Naive thymus-derived CD8-positive, alpha-beta T cell (primary cell): ENCODE measurements around the gene PAQR9. TPM values are rescaled to one million over a fixed set of nuclear protein-coding genes. Genes with fewer than 3 reads are reported as not detected.

ENCODE experiments used
- ATAC-seq, 2 donors: fragments of 150-1000 bp; cut with Tn5 transposase in 1 of 2; sonication (Bioruptor Pico), chemical (Tn5 transposase) in 1 of 2; 1 replicate in 1 of 2; 2 replicates in 1 of 2; pipeline ENCODE4 v1.10.0; 2021; ENCODE audit warnings: mild to moderate bottlenecking in 2 of 2, moderate library complexity in 2 of 2
- POLR2A ChIA-PET: fragments of 350-600 bp; sonication (Branson Sonifier 250); formaldehyde crosslinking; loops from one replicate; lab custom pipeline; 2021; ENCODE audit warnings: antibody characterized with exemption; lab: Charles Lee
- DNase-seq, 10 donors: peaks; one replicate each; pipeline versions ENCODE4 v3.0.0 to v3.0.0-alpha.2; 2020 to 2022
- H3K27ac Mint-ChIP-seq, 10 donors: one replicate each; pipeline ENCODE4 v1.8.0; 2020 to 2022; ENCODE audit warnings: mild to moderate bottlenecking in 10 of 10, mixed read lengths in 10 of 10, moderate library complexity in 4 of 10, inconsistent platforms in 1 of 10
- H3K27me3 Mint-ChIP-seq, 5 donors: one replicate each; pipeline ENCODE4 v1.8.0; 2021 to 2022; ENCODE audit warnings: mixed read lengths in 5 of 5
- H3K36me3 Mint-ChIP-seq, 3 donors: one replicate each; pipeline ENCODE4 v1.8.0; 2020 to 2022; ENCODE audit warnings: mixed read lengths in 3 of 3, mild to moderate bottlenecking in 2 of 3, inconsistent platforms in 1 of 3
- H3K4me1 Mint-ChIP-seq, 4 donors: one replicate each; pipeline ENCODE4 v1.8.0; 2021 to 2022; ENCODE audit warnings: mixed read lengths in 4 of 4
- H3K4me3 Mint-ChIP-seq, 10 donors: one replicate each; pipeline ENCODE4 v1.8.0; 2020 to 2022; ENCODE audit warnings: mild to moderate bottlenecking in 10 of 10, mixed read lengths in 10 of 10, moderate library complexity in 6 of 10, inconsistent platforms in 1 of 10
- H3K9me3 Mint-ChIP-seq, 9 donors: one replicate each; pipeline ENCODE4 v1.8.0; 2020 to 2022; ENCODE audit warnings: mixed read lengths in 9 of 9, mild to moderate bottlenecking in 3 of 9, inconsistent platforms in 1 of 9, moderate library complexity in 1 of 9
- polyA plus RNA-seq, 3 donors: library from polyadenylated mRNA; unstranded; fragments of 300-500 nt; fragmentation: Illumina TruSeq; gene quantifications; one replicate each; pipeline ENCODE4 v1.2.3, GENCODE V29; 2021
- total RNA-seq, 8 experiments: library from RNA in 2 of 8; stranded (reverse) in 2 of 8; gene quantifications; one replicate each; pipeline ENCODE4 v1.2.3 and lab custom pipeline; 2021 to 2026

PAQR9 gene
- total and polyA plus RNA-seq, 5 experiments from 2014 or later: not detected

DNA sequence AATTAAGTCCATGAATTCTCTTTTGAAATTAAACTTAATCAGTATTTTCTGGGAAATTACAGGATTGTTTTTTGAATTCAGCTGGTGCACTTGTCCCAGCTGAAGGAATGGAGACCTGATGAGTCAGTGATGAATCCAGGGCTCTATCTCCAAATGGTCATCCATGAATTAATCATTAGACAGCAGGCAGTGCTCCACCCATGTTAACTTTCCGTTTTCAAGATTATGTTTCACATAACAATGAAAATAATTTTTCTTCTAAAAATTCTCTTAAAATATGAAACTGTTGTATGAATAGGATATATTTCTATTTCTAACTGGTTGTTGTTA, 13.9 kb upstream of the PAQR9 start:
- ATAC-seq (no peak), DNase-seq (no peak)
- no peaks in the 10 kb centered on the region for H3K9me3 Mint-ChIP-seq
- H3K36me3 Mint-ChIP-seq: no peaks in the 10 kb centered on the region
- POLR2A ChIA-PET: no interaction called here
- no peaks in the 10 kb centered on the region for H3K4me1 Mint-ChIP-seq
- no peak overlapping the region for H3K27ac Mint-ChIP-seq
- H3K4me3 Mint-ChIP-seq: no peak overlapping the region
- H3K27me3 Mint-ChIP-seq: peaks cover 3 to 17% (median 15%) of the 10 kb centered on the region in 5 donors

- no peak for ATAC-seq
- DNase-seq: no peak
- Mint-ChIP-seq H3K4me1 (no peaks in the 10 kb centered on the region), H3K36me3 (no peaks in the 10 kb centered on the region), H3K9me3 (no peaks in the 10 kb centered on the region), H3K27ac (no peak overlapping the region), H3K4me3 (no peak overlapping the region), H3K27me3 (peaks cover 3 to 20% (median 16%) of the 10 kb centered on the region in 5 donors)
- POLR2A ChIA-PET: no interaction called here
These were observed 13.3 kb upstream of the PAQR9 start for GRCh38 chr3:142976621-142977398.

- Mint-ChIP-seq H3K4me1 (no peaks in the 10 kb centered on the region), H3K36me3 (no peaks in the 10 kb centered on the region), H3K4me3 (no peak overlapping the region), H3K9me3 (no peaks in the 10 kb centered on the region), H3K27ac (no peak overlapping the region), H3K27me3 (peaks cover 9 to 32% (median 23%) of the 10 kb centered on the region in 5 donors)
- ATAC-seq: no peak
- POLR2A ChIA-PET: no interaction called here
- DNase-seq: no peak
These were observed 12.0 kb upstream of the PAQR9 start for GRCh38 chr3:142975316-142975995.

DNA sequence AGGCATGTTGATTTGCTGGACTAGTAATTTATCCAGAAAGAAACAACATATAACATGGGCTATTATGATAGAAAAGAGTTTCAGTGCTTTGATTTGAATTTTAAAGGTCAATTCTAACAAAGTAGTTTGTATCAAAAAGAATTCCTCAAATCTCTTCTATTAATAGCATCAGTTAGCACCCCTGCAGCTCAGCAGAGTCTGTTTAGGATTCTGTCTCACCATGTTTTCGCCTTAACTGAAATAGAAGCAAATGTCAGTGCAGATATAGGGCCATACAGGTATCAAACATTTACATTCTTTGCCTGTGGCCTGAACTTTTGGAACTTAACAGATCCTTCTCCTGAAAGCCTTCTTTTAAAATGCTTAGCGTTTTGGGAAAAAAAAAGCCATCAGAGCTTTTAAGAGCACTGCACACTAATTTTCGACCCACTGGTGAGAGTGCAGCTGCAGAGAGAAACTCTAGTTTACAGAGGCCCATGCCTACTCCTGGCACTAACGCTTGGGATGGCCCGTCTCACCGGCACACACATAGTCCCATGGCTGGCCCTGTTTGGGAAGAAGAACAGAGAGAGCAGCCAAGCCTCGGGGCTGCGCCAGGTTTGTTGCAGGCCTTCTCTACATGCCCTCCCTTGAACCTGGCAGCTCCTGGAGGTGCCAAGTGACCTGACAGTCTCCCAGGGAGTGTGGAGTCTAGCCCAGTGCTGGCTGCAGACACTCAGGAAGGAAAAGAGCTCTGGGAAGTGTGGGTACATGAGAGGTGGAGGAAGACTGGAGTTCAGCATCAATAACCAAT, 9.9 kb upstream of the PAQR9 start:
- ATAC-seq: no peak
- POLR2A ChIA-PET: no interaction called here
- H3K27ac Mint-ChIP-seq: no peak overlapping the region
- no peak overlapping the region for H3K4me3 Mint-ChIP-seq
- H3K9me3 Mint-ChIP-seq: no peaks in the 10 kb centered on the region
- H3K4me1 Mint-ChIP-seq: no peaks in the 10 kb centered on the region
- DNase-seq: no peak
- peaks cover 13 to 40% (median 23%) of the 10 kb centered on the region in 5 donors for H3K27me3 Mint-ChIP-seq
- no peaks in the 10 kb centered on the region for H3K36me3 Mint-ChIP-seq

GRCh38 chr3:142972092-142972753, 8.7 kb upstream of the PAQR9 start:
- POLR2A ChIA-PET: no interaction called here
- Mint-ChIP-seq H3K4me1 (no peaks in the 10 kb centered on the region), H3K27me3 (peaks cover 13 to 45% (median 23%) of the 10 kb centered on the region in 5 donors), H3K9me3 (no peaks in the 10 kb centered on the region), H3K36me3 (no peaks in the 10 kb centered on the region), H3K27ac (no peak overlapping the region), H3K4me3 (no peak overlapping the region)
- no peak for DNase-seq
- ATAC-seq: no peak

GRCh38 chr3:142971431-142971830, 8.0 kb upstream of the PAQR9 start:
- POLR2A ChIA-PET: interaction anchor here (0.6 kb wide), 1 partner anchor 32 kb away, joined by 3 read pairs; no protein-coding TSS in a partner anchor
- DNase-seq (no peak), ATAC-seq (no peak)
- H3K27me3 Mint-ChIP-seq: peaks cover 13 to 53% (median 26%) of the 10 kb centered on the region in 5 donors
- no peak overlapping the region for H3K4me3 Mint-ChIP-seq
- H3K9me3 Mint-ChIP-seq: no peaks in the 10 kb centered on the region
- no peaks in the 10 kb centered on the region for H3K4me1 Mint-ChIP-seq
- H3K27ac Mint-ChIP-seq: no peak overlapping the region
- no peaks in the 10 kb centered on the region for H3K36me3 Mint-ChIP-seq

GRCh38 chr3:142968319-142969025, 5.0 kb upstream of the PAQR9 start:
- peaks cover 22 to 61% (median 24%) of the 10 kb centered on the region in 5 donors for H3K27me3 Mint-ChIP-seq
- H3K9me3 Mint-ChIP-seq: no peaks in the 10 kb centered on the region
- POLR2A ChIA-PET: no interaction called here
- no peak overlapping the region for H3K4me3 Mint-ChIP-seq
- no peak overlapping the region for H3K27ac Mint-ChIP-seq
- peaks cover 0 to 5% (median 1%) of the 10 kb centered on the region in 4 donors for H3K4me1 Mint-ChIP-seq
- DNase-seq (no peak), ATAC-seq (no peak)
- H3K36me3 Mint-ChIP-seq: peaks cover 0 to 5% (median 0%) of the 10 kb centered on the region in 3 donors

DNA sequence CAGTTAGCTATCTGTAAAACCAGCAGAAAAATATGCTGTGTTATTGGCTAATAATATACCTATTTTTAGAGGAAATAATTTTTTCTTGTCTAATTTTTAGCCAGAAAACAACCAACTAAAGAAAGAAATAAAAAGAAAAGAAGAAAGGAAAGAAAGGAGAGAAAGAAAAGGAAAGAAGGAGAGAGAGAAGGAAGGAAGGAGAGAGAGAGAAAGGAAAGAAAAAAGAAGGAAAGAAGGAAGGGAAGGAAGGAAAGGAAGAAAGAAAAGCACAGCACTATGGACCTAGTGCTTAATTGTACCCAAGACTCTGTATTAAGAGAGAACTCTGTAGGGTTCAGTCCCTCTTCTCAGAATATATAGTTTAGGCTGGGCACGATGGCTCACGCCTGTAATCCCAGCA, 3.3 kb upstream of the PAQR9 start:
- Mint-ChIP-seq H3K27ac (no peak overlapping the region), H3K27me3 (peaks cover 27 to 64% (median 29%) of the 10 kb centered on the region in 5 donors), H3K4me1 (peaks cover 6 to 15% (median 12%) of the 10 kb centered on the region in 4 donors), H3K4me3 (no peak overlapping the region), H3K9me3 (no peaks in the 10 kb centered on the region), H3K36me3 (peaks cover 0 to 5% (median 0%) of the 10 kb centered on the region in 3 donors)
- POLR2A ChIA-PET: no interaction called here
- DNase-seq (no peak), ATAC-seq (no peak)

GRCh38 chr3:142965581-142965980, 2.1 kb upstream of the PAQR9 start:
- no peak overlapping the region for H3K4me3 Mint-ChIP-seq
- H3K27ac Mint-ChIP-seq: no peak overlapping the region
- DNase-seq (no peak), ATAC-seq (no peak)
- peaks cover 0 to 5% (median 0%) of the 10 kb centered on the region in 3 donors for H3K36me3 Mint-ChIP-seq
- H3K9me3 Mint-ChIP-seq: no peaks in the 10 kb centered on the region
- POLR2A ChIA-PET: no interaction called here
- peaks cover 6 to 15% (median 12%) of the 10 kb centered on the region in 4 donors for H3K4me1 Mint-ChIP-seq
- peaks cover 32 to 65% (median 34%) of the 10 kb centered on the region in 5 donors for H3K27me3 Mint-ChIP-seq

GRCh38 chr3:142963234-142963515, 299 bp downstream of the PAQR9 start:
- POLR2A ChIA-PET: no interaction called here
- H3K9me3 Mint-ChIP-seq: no peaks in the 10 kb centered on the region
- H3K36me3 Mint-ChIP-seq: peaks cover 0 to 5% (median 0%) of the 10 kb centered on the region in 3 donors
- H3K4me3 Mint-ChIP-seq: peak overlapping the region in 7 of 10 donors; percentile 64 to 86 (median 77)
- H3K27me3 Mint-ChIP-seq: peaks cover 39 to 67% (median 49%) of the 10 kb centered on the region in 5 donors
- H3K27ac Mint-ChIP-seq: no peak overlapping the region
- H3K4me1 Mint-ChIP-seq: peaks cover 6 to 15% (median 12%) of the 10 kb centered on the region in 4 donors
- peak in 1 of 2 donors; percentile 25 for ATAC-seq
- no peak for DNase-seq

DNA sequence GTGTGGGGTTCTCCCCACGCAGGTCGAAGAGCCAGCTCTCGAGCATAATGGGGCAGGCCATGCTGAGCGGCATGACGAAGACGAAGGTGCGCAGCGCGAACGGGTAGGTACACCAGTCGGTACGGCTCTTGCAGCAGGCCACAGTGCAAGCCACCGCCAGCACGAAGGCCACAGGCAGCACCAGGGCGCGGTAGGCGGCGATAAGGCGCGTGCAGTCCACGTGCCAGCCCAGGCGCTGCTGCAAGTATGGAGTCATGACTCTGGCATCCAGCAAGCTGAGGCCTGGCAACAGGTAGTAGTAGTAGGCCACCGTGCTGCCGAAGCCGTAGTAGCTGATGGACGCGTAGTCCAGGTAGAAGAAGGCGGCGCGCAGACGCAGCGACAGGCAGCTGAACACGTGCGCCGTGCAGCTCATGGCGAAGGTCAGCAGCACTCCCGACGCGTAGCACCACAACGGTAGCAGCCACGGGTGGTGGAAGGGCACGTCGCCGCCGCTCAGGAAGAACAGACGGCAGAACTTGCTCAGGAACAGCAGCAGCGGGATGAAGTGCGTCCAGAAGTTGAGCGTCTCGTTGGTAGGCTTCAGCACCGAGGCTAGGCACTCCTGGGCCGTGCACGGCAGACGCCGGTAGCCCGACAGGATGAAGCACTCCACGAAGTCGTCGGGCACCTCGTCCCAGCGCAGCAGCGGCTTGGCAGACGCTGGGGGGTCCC, 797 bp downstream of the PAQR9 start:
- DNase-seq: no peak
- POLR2A ChIA-PET: no interaction called here
- no peak overlapping the region for H3K27ac Mint-ChIP-seq

More for the DNA sequence above, 797 bp downstream of the PAQR9 start:
- Mint-ChIP-seq H3K36me3 (peaks cover 0 to 5% (median 0%) of the 10 kb centered on the region in 3 donors), H3K4me1 (peaks cover 6 to 15% (median 12%) of the 10 kb centered on the region in 4 donors), H3K9me3 (no peaks in the 10 kb centered on the region), H3K4me3 (peak overlapping the region; percentile 64 to 86 (median 77)), H3K27me3 (peaks cover 39 to 70% (median 49%) of the 10 kb centered on the region in 5 donors)
- no peak for ATAC-seq
